NCI-H446 treated with DMSO at 0.1 percent for 48 hours (cell line): ENCODE measurements around the gene SLC10A3.

Experiments
- DNase-seq: peaks from one replicate; lab custom pipeline; 2025; lab: John Stamatoyannopoulos, UW

SLC10A3 gene

GRCh38 chrX:154484255-154485149 lies 5.9 kb downstream of the SLC10A3 start:
- DNase-seq = no peak

- DNase-seq = no peak
Measured at GRCh38 chrX:154483325-154483724, 7.1 kb downstream of the SLC10A3 start.

GRCh38 chrX:154482786-154483185 lies 7.6 kb downstream of the SLC10A3 start:
- DNase-seq = no peak

- no peak for DNase-seq
Measured at GRCh38 chrX:154481911-154482601, 8.4 kb downstream of the SLC10A3 start.

- no peak for DNase-seq
Measured at GRCh38 chrX:154481195-154481594, 9.2 kb downstream of the SLC10A3 start.

- peak; percentile 48 for DNase-seq
Measured at GRCh38 chrX:154478728-154479622, 11.5 kb downstream of the SLC10A3 start, which contains the start of gene LAGE3. Gene LAGE3, minus strand, starts transcription at chrX:154479281. Its CDS starts 366 bp downstream, at chrX:154478915.

- no peak for DNase-seq
Measured at GRCh38 chrX:154477891-154478477, 12.4 kb downstream of the SLC10A3 start.

GRCh38 chrX:154476821-154477220 lies 13.6 kb downstream of the SLC10A3 start:
- no peak for DNase-seq

- DNase-seq = no peak
Measured at GRCh38 chrX:154473683-154474082, 16.7 kb downstream of the SLC10A3 start.

- no peak for DNase-seq
Measured at GRCh38 chrX:154472685-154473632, 17.5 kb downstream of the SLC10A3 start.

GRCh38 chrX:154471839-154472684 lies 18.4 kb downstream of the SLC10A3 start:
- no peak for DNase-seq

GRCh38 chrX:154470914-154471568 lies 19.4 kb downstream of the SLC10A3 start:
- DNase-seq = no peak

- DNase-seq = no peak
Measured at GRCh38 chrX:154470434-154470833, 20.0 kb downstream of the SLC10A3 start.

GRCh38 chrX:154469880-154470279 lies 20.5 kb downstream of the SLC10A3 start:
- no peak for DNase-seq

GRCh38 chrX:154469114-154469513 lies 21.3 kb downstream of the SLC10A3 start:
- no peak for DNase-seq

- DNase-seq = no peak
Measured at GRCh38 chrX:154468217-154468616, 22.2 kb downstream of the SLC10A3 start.

- DNase-seq = no peak
Measured at GRCh38 chrX:154467556-154467955, 22.9 kb downstream of the SLC10A3 start.

- DNase-seq = no peak
Measured at GRCh38 chrX:154466907-154467306, 23.5 kb downstream of the SLC10A3 start.

GRCh38 chrX:154466036-154466435 lies 24.4 kb downstream of the SLC10A3 start:
- no peak for DNase-seq
